CD4-positive, alpha-beta T cell treated with Interleukin-15 for 1 hour (primary cell): Measurements from ENCODE around the gene TAF5L.
"Not testable (repeated sequence)": the region's sequence is repeated elsewhere in the genome, so short reads cannot be mapped to it uniquely, and the experiment has no call there.

Experiments used
- DNase-seq: peaks from one replicate; pipeline ENCODE4 v3.0.0-alpha.2; 2020

Gene TAF5L

DNA sequence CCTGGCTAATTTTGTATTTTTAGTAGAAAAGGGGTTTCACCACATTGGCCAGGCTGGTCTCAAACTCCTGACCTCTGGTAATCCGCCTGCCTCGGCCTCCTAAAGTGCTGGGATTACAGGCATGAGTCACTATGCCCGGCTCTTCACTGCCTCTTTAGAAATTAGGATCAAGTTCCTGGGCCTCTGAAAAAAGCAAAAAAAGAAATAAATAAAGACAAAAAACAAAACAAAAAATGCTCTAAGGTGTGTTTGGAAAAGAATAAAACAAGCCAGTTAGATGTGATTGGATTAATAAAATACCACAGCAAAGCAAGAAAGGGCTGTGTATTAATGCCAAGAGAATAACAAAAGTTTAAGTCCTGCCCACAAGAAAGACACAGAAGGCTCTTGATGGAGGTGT is 63.2 kb downstream of the TAF5L start:
- DNase-seq = no peak

DNA sequence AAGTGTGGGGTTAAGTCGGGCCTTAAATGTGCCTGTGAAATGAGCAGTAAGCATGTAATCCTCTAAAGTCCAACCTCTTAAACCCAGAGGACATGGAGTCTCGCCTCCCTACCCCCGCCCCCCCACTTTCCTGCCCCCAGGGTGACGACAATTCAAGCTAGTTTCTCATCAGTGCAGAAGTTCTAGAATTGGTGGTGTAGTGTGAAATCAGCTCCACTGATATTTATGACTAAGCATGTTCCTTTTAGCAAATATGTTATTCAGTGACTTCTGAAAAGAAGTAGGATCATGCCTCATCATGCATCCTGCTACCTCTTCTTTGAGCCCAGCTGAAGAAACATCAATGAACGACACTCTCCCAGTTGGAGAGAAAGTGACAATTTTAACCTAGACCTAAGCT is 64.8 kb downstream of the TAF5L start:
- DNase-seq = no peak

DNA sequence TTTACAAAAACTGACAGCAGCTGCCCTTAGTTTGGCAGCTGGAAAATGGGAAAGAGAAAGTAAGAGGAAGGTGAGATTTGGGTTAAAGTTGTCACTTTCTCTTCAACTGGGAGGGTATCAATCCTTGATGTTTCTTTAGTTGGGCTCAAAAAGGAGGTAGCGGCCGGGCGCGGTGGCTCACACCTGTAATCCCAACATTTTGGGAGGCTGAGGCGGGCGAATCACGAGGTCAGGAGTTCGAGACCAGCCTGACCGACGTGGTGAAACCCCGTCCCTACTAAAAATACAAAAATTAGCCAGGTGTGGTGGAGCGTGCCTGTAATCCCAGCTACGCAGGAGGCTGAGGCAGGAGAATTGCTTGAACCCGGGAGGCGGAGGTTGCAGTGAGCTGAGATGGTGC is 65.8 kb downstream of the TAF5L start:
- DNase-seq = not testable (repeated sequence)

DNA sequence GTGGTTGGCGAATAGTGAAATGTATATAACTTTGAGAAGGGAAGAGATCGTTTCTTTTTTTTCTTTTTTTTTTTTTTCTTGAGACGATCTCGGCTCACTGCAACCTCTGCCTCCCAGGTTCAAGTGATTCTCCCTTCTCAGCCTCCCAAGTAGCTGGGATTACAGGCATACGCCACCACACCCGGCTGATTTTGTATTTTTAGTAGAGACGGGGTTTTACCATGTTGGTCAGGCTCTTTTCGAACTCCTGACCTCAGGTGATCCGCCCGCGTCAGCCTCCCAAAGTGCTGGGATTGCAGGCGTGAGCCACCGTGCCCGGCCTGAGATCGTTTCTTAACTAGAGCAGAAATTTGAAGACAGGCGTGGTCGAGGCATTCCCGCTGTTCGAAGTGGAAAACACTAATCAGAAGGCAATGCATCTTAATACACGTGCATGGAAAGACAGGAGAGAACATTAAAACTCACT is 66.6 kb downstream of the TAF5L start:
- DNase-seq = not testable (repeated sequence)

DNA sequence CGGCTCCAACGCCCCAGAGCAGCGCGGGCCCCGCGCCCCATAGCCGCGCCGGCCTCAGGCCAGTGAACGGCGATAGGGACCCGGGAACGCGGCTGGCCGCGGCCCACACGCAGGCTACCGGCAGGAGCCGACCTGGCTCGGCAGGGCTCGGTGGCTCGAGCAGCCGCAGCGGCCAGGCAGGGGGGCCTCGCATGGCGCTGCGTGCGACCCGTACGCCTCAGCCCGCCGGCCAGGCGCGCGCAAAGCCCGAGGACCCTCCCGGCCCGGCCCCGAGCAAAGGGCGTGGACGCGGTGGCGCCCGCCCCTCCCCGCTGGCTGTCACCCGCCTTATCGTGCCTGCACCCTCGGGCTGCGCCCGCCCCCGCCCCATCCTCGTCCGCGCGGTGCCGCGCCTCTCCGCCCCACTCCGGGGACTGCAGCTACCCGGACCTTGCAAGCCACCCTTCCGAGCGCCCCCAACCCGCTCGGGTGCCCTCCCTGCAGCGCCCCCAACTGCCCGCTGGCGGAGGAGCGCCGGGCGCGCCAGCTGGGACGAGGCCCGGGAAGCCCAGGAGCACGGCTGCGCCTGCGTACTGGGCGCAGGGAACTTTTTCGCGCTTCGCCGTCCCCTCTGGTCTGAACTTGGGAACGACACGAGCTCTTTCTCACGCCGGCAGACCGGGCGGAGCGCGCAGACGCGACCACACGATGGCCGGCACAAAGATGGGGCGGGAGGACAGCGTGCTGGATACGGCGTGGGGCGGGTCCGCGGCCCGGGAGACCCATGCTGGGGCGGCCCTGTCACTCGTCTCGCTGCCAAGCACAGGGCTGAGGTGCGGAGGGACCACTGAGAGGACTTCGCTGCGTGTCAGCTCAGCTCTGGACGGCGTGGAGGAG is 67.2 kb downstream of the TAF5L start, which contains the start of gene ABCB10:
TSS of gene ABCB10 (minus strand) at position 248 of the 876 bp plus-strand sequence. CDS start at position 193, 55 bp downstream.
- DNase-seq = peak; percentile 93

DNA sequence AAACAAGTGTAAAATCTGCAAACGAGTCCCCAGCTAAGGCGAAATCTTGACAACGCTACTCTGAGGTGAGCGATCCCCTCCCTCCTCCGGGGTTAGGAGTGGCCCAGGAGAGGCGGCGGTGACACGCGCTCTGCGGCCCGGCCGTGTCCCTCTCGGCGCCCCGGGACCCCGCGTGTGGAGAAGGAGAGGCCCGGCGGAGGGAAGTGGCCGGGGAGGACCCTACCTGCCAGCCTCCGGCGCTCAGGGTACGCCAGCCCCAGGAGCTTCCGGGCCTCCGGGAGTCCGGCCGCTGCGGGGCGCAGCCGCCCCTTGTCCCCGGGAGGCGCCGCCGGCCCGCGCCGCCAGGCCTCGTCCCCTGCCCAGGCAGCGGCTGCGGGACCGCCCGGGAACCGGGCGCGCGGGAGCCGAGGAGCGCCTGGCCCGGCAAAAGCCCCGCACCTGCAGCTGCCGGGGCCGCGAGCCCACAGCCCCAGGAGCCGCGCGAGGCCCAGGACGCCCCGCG is 68.0 kb downstream of the TAF5L start:
- no peak for DNase-seq

DNA sequence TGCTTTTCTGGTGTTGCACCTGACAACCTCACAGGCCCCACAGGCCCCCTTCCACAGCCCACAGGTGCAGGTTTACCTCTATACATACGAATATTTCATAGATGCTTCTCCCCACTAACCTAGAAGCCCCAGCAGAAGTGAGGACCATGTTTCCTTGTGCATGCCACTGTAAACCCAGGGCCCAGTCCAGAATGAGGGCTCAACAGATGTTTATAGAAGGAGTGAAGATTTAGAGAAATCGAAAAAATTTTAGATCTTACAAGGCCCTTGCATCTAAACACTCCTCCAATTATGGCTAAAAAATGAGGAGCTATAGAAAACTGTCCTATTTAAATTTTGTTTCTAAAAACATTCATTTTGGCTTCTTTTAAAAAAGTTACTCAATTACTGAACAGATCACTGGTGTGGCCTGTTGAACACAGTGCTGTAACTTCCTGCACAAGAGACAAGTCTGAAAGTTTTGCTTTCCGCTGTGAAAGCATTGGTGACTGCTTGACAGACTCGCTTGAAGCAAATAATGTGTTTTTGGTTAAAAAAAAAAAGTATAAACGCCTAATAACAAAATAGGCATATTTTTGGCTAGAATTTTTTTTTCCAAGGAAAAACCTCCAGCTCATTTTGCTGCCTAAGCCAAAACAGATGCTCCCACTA is 68.6 kb downstream of the TAF5L start:
- DNase-seq = no peak

DNA sequence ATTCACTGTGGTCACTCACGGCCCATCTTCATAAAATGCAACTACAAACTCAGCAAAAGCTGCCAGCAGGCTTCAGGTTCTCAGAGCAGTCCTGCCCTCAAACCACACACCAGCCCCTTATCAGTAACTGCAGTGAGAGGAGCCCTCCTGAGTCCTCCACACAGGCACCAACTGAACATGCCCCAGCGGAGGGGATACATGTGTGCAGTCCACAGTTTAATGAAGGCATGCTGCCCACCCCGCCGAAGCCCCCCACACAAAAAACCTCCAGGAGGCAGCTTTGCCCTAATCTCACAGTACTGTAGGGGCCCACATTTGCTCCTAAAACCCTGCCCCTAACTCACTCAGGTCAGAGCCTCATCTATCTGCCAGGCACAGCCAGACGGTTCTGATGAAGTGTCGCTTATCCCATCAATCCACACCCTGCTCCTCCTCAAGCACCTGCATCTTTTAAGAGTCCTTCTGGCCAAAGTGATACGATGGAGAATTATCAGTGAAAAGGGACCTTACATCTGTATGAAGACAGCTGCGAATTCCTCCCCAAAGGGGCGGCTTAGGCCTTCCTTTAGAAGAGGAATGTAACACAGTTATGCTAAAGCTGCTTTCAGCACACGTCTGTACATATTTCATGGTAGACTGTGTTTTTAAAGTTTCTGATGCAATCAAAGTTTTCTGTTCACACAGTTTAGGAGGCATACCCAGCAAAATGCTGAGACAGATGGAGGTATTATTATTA is 70.9 kb downstream of the TAF5L start:
- DNase-seq = no peak

DNA sequence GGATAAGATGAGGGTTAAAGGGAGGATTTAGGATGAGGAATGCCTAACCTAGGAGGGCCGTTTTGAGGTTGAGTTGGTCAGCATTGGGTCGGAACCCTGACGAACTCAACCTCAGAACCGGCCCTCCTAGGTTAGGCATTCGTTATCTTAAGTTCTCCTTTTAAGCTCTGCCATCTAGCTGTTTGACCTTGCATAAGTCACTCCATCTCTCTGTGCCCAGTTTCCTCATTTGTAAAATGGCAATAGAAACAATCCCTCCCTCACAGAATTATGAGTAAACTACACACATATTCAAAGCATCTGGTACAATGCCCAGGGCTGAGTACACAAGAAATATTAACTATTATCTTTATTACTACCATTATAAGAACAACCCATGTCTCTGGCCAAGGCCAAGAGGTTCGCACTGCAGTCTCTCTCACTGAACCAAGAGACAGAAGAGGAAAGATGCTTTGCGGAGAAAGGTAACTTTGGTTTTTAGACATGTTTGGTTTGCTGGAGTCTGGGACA is 72.2 kb downstream of the TAF5L start:
- DNase-seq = no peak

DNA sequence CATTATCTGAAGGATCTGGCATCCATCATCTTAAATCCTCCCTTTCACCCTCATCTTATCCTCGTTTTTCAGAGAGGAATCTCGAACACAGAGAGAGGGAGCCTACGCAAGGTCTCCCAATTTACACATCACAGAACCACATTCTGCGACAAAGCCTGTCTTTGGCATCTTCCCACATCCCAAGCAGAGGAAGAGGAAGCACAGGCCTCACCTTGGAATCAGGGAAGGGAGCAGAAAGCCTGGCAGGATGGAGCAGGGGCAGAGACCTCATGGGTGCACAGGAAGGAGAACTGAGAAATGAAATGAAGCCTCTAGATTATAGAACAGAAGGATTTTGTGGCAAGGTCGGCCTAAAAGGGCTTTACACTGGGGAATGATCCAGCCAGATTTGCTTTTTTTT is 73.2 kb downstream of the TAF5L start:
- no peak for DNase-seq

DNA sequence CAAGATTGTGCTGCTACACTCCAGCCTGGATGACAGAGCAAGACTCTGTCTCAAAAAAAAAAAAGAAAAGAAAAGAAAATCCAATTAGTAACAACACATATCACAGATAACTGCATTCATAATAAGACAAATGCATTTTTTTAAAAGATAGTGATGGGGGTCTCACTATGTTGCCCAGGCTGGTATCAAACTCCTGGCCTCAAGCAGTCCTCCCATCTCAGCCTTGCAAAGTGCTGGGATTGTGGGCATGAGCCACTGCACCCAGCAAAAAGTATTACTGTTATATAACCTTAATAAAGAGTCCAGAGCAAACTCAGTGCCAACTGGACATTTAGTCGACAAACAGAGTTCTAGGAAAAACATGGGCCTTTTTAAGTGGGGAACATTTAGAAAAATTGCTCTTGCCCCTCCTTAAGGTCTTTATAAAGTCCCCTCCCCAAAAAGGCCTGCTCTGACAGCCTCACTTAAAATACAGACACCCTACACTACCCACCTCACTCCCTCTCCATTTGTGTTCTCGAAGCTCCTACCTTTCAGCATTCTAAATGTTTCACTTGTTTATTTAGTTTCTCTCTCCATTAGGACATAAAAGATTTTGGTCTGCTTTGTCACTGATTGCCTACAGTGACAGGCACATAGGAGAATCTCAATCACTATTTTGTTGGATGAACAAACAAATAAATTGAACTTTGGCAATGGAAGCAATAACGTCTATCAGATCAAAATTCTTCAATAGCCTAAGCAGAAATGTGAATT is 74.9 kb downstream of the TAF5L start:
- no peak for DNase-seq

DNA sequence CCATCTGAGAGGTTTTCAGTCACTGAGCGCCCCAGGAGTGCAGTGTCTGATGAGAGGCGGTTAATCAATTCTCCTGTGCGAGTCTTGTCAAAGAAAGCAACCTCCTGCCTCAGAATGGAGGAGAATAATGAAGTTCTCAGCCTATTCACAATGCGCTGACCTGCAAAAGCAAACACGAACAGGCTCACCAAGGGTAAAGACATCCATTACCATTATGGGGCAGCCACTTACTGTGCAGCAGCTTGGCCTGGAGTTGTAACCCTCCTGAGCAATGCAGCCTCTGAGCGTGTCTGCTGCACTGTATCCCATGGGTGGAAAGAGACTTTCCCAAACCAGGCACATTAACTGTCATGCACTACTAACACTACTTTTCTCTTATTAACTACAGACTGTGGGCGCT is 78.4 kb downstream of the TAF5L start:
- no peak for DNase-seq

DNA sequence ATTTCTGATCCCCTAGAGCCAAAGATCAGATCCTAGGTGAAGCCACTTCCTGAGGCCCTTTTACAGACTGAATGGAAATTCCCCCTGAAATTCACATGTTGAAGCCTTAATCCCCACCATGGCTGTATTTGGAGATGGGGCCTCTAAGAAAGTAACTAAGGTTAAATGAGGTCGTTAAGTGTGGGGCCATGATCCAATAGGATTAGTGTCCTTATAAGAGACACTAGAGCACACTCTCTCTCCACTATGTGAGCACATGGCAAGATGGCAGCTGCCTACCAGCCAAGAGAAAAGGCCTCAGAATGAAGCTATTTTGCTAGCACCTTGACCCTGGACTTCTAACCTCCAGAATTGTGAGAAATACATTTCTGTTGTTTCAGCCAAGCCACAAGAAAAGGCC is 81.3 kb downstream of the TAF5L start:
- no peak for DNase-seq
